HEK293T (cell line): ENCODE data around the gene IKZF3.
"Not testable (repeated sequence)": the region's sequence is repeated elsewhere in the genome, so short reads cannot be mapped to it uniquely, and the experiment has no call there.

Experiments
- ARNT ChIP-seq: fragments of 450-650 bp; IDR thresholded peaks from 2 replicates; pipeline ENCODE4 v1.6.1; 2017; ENCODE audit warnings: mild to moderate bottlenecking
- BHLHE40 ChIP-seq: fragments of 450-650 bp; IDR thresholded peaks from 2 replicates; pipeline ENCODE4 v1.6.1; 2016; ENCODE audit warnings: mild to moderate bottlenecking, moderate library complexity, borderline replicate concordance
- CTBP1 ChIP-seq: fragments of 450-650 bp; IDR thresholded peaks from 2 replicates; pipeline ENCODE4 v1.6.1; 2016; ENCODE audit warnings: borderline replicate concordance
- ELF4 ChIP-seq: fragments of 450-650 bp; IDR thresholded peaks from 2 replicates; pipeline ENCODE4 v1.6.1; 2017; ENCODE audit warnings: antibody characterized with exemption
- FOXK2 ChIP-seq: fragments of 450-650 bp; IDR thresholded peaks from 2 replicates; pipeline ENCODE4 v1.6.1; 2016; ENCODE audit warnings: mild to moderate bottlenecking
- FOXM1 ChIP-seq: fragments of 450-650 bp; IDR thresholded peaks from 2 replicates; pipeline ENCODE4 v1.6.1; 2017; ENCODE audit warnings: mild to moderate bottlenecking, borderline replicate concordance
- HDGF ChIP-seq: fragments of 450-650 bp; IDR thresholded peaks from 2 replicates; pipeline ENCODE4 v1.6.1; 2017; ENCODE audit warnings: antibody characterized with exemption, borderline replicate concordance
- LEF1 ChIP-seq: fragments of 450-650 bp; IDR thresholded peaks from 2 replicates; pipeline ENCODE4 v1.6.1; 2017; ENCODE audit warnings: mild to moderate bottlenecking, borderline replicate concordance
- NFRKB ChIP-seq: fragments of 450-650 bp; IDR thresholded peaks from 2 replicates; pipeline ENCODE4 v1.6.1; 2016; ENCODE audit warnings: mild to moderate bottlenecking, moderate library complexity
- SUZ12 ChIP-seq: fragments of 450-650 bp; IDR thresholded peaks from 2 replicates; pipeline ENCODE4 v1.6.1; 2016; ENCODE audit warnings: mild to moderate bottlenecking
- TARDBP ChIP-seq: fragments of 450-650 bp; IDR thresholded peaks from 2 replicates; pipeline ENCODE4 v1.6.1; 2016
- ZNF384 ChIP-seq: fragments of 450-650 bp; IDR thresholded peaks from 2 replicates; pipeline ENCODE4 v1.6.1; 2016

DNA sequence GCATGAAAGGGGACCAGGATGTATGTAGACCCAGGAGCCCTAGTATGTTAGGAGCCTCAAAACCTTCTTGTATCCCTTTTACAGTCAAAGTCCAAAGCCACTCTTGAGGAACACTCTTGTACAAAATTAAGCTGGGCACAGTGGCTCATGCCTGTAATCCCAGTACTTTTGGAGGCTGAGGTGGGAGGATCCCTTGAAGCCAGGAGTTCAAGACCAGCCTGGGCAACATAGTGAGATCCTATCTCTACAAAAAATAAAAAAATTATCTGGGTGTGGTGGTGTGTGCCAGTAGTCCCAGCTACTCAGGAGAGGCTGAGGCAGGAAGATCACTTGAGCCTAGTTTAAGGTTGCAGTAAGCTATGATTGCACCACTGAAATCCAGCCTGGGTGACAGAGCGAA lies 138.2 kb downstream of the IKZF3 start:
- TF ChIP-seq BHLHE40, ELF4, CTBP1, FOXM1, TARDBP, FOXK2, LEF1, ZNF384, SUZ12, HDGF, NFRKB, ARNT: not testable (repeated sequence)
